PC-3 (cell line): Measurements from ENCODE around the gene YBX2. TPM values are rescaled to one million over a fixed set of nuclear protein-coding genes. Genes with fewer than 3 reads are reported as not detected.

Source experiments
- ATAC-seq: fragments of 200-7000 bp; cut with Tn5 transposase; 2 replicates; pipeline ENCODE4 v1.9.1; 2020; ENCODE audit warnings: mild to moderate bottlenecking, moderate library complexity
- BruUV-seq: library from RNA; stranded (reverse); fragments of 400-500 nt; replicated peaks from 2 replicates; lab custom pipeline; 2021; lab: Mats Ljungman, UMichigan
- CTCF ChIA-PET: fragments of 300-600 bp; sonication (Branson Sonifier 250); formaldehyde crosslinking; loops from one replicate; lab custom pipeline; 2022; ENCODE audit warnings: antibody characterized with exemption; lab: Charles Lee
- POLR2A ChIA-PET: fragments of 300-600 bp; sonication (Branson Sonifier 250); formaldehyde crosslinking; loops from one replicate; lab custom pipeline; 2022; ENCODE audit warnings: antibody characterized with exemption; ENCODE audit not compliant: unreplicated experiment; lab: Charles Lee
- DNase-seq: peaks from one replicate; pipeline ENCODE4 v3.0.0-alpha.2; 2015
- H2AFZ ChIP-seq: fragments of 300-600 bp; sonication (generic); 2 replicates; pipeline ENCODE4 v1.6.0; 2016; ENCODE audit warnings: antibody characterized with exemption, low read length
- H3F3A ChIP-seq: fragments of 300-600 bp; sonication (generic); one replicate; pipeline ENCODE4 v1.6.0; 2017; ENCODE audit warnings: antibody characterized with exemption, low read length, control low read depth, mild to moderate bottlenecking; ENCODE audit not compliant: unreplicated experiment
- H3K27ac ChIP-seq: fragments of 300-600 bp; sonication (generic); 2 replicates; pipeline ENCODE4 v1.5.1; 2016; ENCODE audit warnings: mild to moderate bottlenecking, low read length
- H3K27me3 ChIP-seq: fragments of 300-600 bp; sonication (generic); 2 replicates; pipeline ENCODE4 v1.6.1; 2016; ENCODE audit warnings: low read length, mixed read lengths
- H3K36me3 ChIP-seq: fragments of 300-600 bp; sonication (generic); 2 replicates; pipeline ENCODE4 v1.6.1; 2016; ENCODE audit warnings: low read depth, mixed run types, low read length, mixed read lengths
- H3K4me1 ChIP-seq: fragments of 300-600 bp; sonication (generic); 2 replicates; pipeline ENCODE4 v1.5.1; 2016; ENCODE audit warnings: low read length; ENCODE audit not compliant: insufficient read depth
- H3K4me2 ChIP-seq: fragments of 300-600 bp; sonication (generic); 2 replicates; pipeline ENCODE4 v1.6.0; 2016; ENCODE audit warnings: low read length
- H3K4me3 ChIP-seq: fragments of 300-600 bp; sonication (generic); 2 replicates; pipeline ENCODE4 v1.5.1; 2016; ENCODE audit warnings: mild to moderate bottlenecking, low read length, mixed read lengths
- H3K79me2 ChIP-seq: fragments of 300-600 bp; sonication (generic); 2 replicates; pipeline ENCODE4 v1.6.1; 2017; ENCODE audit warnings: low read length, mixed read lengths
- H3K9ac ChIP-seq: fragments of 300-600 bp; sonication (generic); 2 replicates; pipeline ENCODE4 v1.6.0; 2016; ENCODE audit warnings: mild to moderate bottlenecking, low read length
- H3K9me2 ChIP-seq: fragments of 300-600 bp; sonication (generic); replicated peaks from 2 replicates; pipeline ENCODE4 v1.6.1; 2016; ENCODE audit warnings: mixed run types, low read length, mixed read lengths
- H3K9me3 ChIP-seq: fragments of 300-600 bp; sonication (generic); 2 replicates; pipeline ENCODE4 v1.6.1; 2016; ENCODE audit warnings: low read length, mixed read lengths
- H4K20me1 ChIP-seq: fragments of 300-600 bp; sonication (generic); 2 replicates; pipeline ENCODE4 v1.6.1; 2016; ENCODE audit warnings: low read length, mixed read lengths
- EZH2 ChIP-seq: fragments of 300-600 bp; sonication (generic); IDR thresholded peaks from one replicate; pipeline ENCODE4 v1.6.1; 2017; ENCODE audit warnings: antibody characterized with exemption, mild to moderate bottlenecking, low read length; ENCODE audit not compliant: unreplicated experiment
- EZH2phosphoT487 ChIP-seq: fragments of 300-600 bp; sonication (generic); IDR thresholded peaks from 2 replicates; pipeline ENCODE4 v1.6.1; 2018; ENCODE audit warnings: mild to moderate bottlenecking, antibody characterized with exemption, low read length, borderline replicate concordance
- intact Hi-C: fragments of 100-400 bp; cut with micrococcal nuclease; formaldehyde crosslinking; loops from 2 replicates; pipeline ENCODE4 v1.9.0; 2023
- total RNA-seq: library from RNA; depleted of rRNA; stranded (reverse); fragments of >200 nt; gene quantifications from 2 replicates; pipeline ENCODE4 v1.2.3, GENCODE V29; 2014
- TF ChIP-seq, protein P1 (sequence below): fragments of 300-600 bp; sonication (generic); conservative IDR thresholded peaks from 2 replicates; pipeline ENCODE4 v1.5.1; 2017; ENCODE audit warnings: antibody characterized with exemption, low read depth, mild to moderate bottlenecking, low read length

Gene YBX2
- total RNA-seq, 1 experiment from 2014 or later: 1.1 TPM

DNA sequence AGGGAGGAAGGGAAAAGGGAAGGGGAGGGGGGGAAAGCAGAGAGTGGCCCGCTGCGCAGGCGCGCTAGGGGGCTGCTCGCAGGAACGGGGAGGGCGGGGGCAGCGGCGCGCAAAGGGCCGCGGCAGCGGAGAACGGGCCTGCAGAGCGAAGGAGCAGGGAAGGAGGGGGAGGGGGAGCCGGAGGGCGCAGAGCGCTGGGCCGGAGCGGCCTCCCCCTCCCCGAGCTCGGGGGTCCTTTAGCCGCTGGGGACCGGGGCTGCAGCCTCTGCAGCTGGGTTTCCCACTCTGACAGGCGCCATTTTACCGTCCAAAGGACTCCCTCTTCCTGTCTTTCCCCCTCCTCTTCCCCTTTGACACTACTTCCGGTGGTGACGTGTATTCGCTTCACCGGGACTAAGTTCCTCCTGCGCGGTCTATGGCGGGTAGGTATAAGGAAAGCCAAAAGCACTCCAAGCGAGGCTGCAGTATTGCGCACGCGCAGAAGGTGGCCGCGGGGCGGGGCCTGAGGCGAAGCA, 42.7 kb downstream of the YBX2 start, which contains the start of gene CTDNEP1:
TSS of gene CTDNEP1 (minus strand) at position 74 of the 515 bp plus-strand sequence. CDS start 438 bp downstream, outside the sequence.
- intact Hi-C loops: loop anchor here (1.0 to 2.0 kb wide), 2 partner anchors 11 to 29 kb away; partner anchors contain the start of genes CLDN7 and SLC2A4
- TF ChIP-seq EZH2 (no peak), EZH2phosphoT487 (no peak)
- TF ChIP-seq, protein P1, sequence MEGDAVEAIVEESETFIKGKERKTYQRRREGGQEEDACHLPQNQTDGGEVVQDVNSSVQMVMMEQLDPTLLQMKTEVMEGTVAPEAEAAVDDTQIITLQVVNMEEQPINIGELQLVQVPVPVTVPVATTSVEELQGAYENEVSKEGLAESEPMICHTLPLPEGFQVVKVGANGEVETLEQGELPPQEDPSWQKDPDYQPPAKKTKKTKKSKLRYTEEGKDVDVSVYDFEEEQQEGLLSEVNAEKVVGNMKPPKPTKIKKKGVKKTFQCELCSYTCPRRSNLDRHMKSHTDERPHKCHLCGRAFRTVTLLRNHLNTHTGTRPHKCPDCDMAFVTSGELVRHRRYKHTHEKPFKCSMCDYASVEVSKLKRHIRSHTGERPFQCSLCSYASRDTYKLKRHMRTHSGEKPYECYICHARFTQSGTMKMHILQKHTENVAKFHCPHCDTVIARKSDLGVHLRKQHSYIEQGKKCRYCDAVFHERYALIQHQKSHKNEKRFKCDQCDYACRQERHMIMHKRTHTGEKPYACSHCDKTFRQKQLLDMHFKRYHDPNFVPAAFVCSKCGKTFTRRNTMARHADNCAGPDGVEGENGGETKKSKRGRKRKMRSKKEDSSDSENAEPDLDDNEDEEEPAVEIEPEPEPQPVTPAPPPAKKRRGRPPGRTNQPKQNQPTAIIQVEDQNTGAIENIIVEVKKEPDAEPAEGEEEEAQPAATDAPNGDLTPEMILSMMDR: no peak
- ChIA-PET POLR2A (no interaction called here), CTCF (no interaction called here)
- H3K4me3 ChIP-seq: peak within 1 kb of the TSS; percentile 92
- H3K4me2 ChIP-seq: peak within 1 kb of the TSS; percentile 95
- peak within 1 kb of the TSS; percentile 96 for H3K27ac ChIP-seq
- no TSS peak for BruUV-seq
- peak within 1 kb of the TSS; percentile 79 for H2AFZ ChIP-seq
- H3K4me1 ChIP-seq: peaks cover 21% of the 10 kb centered on the region
- H3K9ac ChIP-seq: peak within 1 kb of the TSS; percentile 96
- H3K27me3 ChIP-seq: no peaks in the 10 kb centered on the region
- peak; percentile 92 for ATAC-seq
- 0 out of 2 replicates have a peak, but pooled peaks cover 5% of the 10 kb centered on the region for H4K20me1 ChIP-seq
- no peaks in the 10 kb centered on the region for H3F3A ChIP-seq
- peaks cover 3% of the 10 kb centered on the region; the same call in 1 of the 2 replicates for H3K36me3 ChIP-seq
- H3K9me2 ChIP-seq: no peaks in the 10 kb centered on the region
- peak; percentile 98 for DNase-seq
- peaks cover 76% of the 10 kb centered on the region for H3K79me2 ChIP-seq
- H3K9me3 ChIP-seq: no peaks in the 10 kb centered on the region

DNA sequence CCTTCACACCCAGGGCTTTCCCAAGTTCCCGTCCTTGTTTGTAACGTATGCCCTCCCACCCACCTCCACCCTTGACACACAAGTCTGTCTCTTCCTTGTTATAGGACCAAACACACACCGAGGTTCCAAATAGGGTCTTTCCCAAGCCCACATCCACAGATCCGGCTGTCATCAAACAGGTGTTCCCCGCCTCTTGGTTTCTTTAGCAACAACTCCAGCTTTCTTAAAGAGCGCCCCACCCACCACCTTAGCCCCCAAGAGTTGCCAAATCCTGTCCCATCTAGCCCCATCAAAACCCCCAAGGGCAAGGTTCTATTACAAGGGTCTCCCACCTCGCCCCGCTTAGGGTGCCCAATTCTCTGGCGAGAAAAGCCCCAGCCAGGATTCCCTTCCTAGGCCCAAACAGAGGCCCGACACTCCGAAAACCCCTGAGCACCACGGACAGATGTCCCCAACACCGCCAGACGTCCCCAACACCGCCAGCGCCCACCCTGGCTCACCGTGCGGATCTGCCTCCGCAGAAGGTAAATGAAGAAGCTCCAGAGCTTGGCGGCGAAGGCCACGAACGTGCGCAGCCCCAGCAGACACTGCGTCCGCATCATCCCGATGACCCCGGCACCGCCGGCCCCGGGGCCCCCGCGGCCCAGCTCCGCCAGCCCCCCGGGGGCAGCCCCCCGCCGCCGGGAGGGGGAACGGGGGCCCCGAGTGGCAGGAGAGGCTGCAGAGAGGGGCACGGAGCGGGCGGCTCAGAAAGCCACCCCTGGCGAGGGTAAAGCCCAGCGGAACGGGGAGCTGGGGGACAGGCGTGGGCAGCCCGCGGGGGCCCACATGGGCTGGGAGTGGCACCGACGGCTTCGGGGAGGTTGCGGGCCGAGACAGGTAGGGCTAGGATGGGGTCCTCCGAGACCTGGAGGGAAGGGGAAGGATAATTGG, 43.5 kb downstream of the YBX2 start:
- ATAC-seq (no peak; the same call in 1 of the 2 replicates), DNase-seq (no peak)
- H3K36me3 ChIP-seq: peaks cover 9% of the 10 kb centered on the region; the same call in 1 of the 2 replicates
- peak overlapping the region; percentile 93 for H3K4me2 ChIP-seq
- no TSS peak for BruUV-seq
- CTCF ChIA-PET: no interaction called here
- intact Hi-C loops: no loop called here
- H3K9ac ChIP-seq: peak overlapping the region; percentile 96
- peak overlapping the region; percentile 96 for H3K27ac ChIP-seq
- H4K20me1 ChIP-seq: 0 out of 2 replicates have a peak, but pooled peaks cover 5% of the 10 kb centered on the region
- H3K4me3 ChIP-seq: peak overlapping the region; percentile 92
- H3K27me3 ChIP-seq: no peaks in the 10 kb centered on the region
- no peak overlapping the region for H2AFZ ChIP-seq
- no peak for TF ChIP-seq EZH2
- no peak for TF ChIP-seq EZH2phosphoT487
- TF ChIP-seq, protein P1: no peak
- H3K79me2 ChIP-seq: peaks cover 77% of the 10 kb centered on the region
- peaks cover 21% of the 10 kb centered on the region for H3K4me1 ChIP-seq
- H3F3A ChIP-seq: no peaks in the 10 kb centered on the region
- no peaks in the 10 kb centered on the region for H3K9me3 ChIP-seq
- POLR2A ChIA-PET: interaction anchor here (0.6 kb wide), 1 partner anchor 15 kb away, joined by 3 read pairs; no protein-coding TSS in a partner anchor
- no peaks in the 10 kb centered on the region for H3K9me2 ChIP-seq
